Endothelial cell of umbilical vein (primary cell): Measurements from ENCODE around the gene NDUFS4. TPM values are rescaled to one million over a fixed set of nuclear protein-coding genes. Genes with fewer than 3 reads are reported as not detected.

Source experiments
- BruUV-seq: library from RNA; stranded (reverse); fragments of 400-500 nt; replicated peaks from 2 replicates; lab custom pipeline; 2021; lab: Mats Ljungman, UMichigan
- CTCF ChIA-PET: fragments of 300-600, 350-600 bp; sonication (Branson Sonifier 250); formaldehyde crosslinking; loops from one replicate; lab custom pipeline; 2021; ENCODE audit warnings: antibody characterized with exemption, inconsistent platforms; lab: Charles Lee
- POLR2A ChIA-PET: fragments of 300-600, 350-600 bp; sonication (Branson Sonifier 250); formaldehyde crosslinking; loops from one replicate; lab custom pipeline; 2021; ENCODE audit warnings: antibody characterized with exemption, inconsistent platforms; lab: Charles Lee
- DNase-seq: peaks from one replicate; pipeline ENCODE4 v3.0.0-alpha.2; 2011; ENCODE audit warnings: low read depth, low spot score
- FAIRE-seq: peaks from 2 replicates; lab custom pipeline; 2011; peaks lifted over from hg19 to GRCh38; lab: Jason Lieb, UNC
- H2AFZ ChIP-seq: 2 replicates; pipeline ENCODE4 v1.6.0; 2012; ENCODE audit warnings: low read depth, low read length, control low read depth, inconsistent platforms
- H3K27ac ChIP-seq: 2 replicates; pipeline ENCODE4 v1.5.1; 2011; ENCODE audit warnings: low read depth, mild to moderate bottlenecking, control low read depth, low read length, moderate library complexity; ENCODE audit not compliant: insufficient read depth
- H3K27me3 ChIP-seq, 2 experiments: 2 replicates each; pipeline versions ENCODE4 v1.6.0 to v1.6.1; 2011; ENCODE audit warnings: low read length in 2 of 2, mixed read lengths in 1 of 2; ENCODE audit not compliant: control insufficient read depth in 2 of 2, insufficient read depth in 2 of 2
- H3K36me3 ChIP-seq, 2 experiments: 2 replicates in 1 of 2; 3 replicates in 1 of 2; pipeline ENCODE4 v1.5.1; 2011; ENCODE audit warnings: low read length in 2 of 2, mild to moderate bottlenecking in 1 of 2, moderate library complexity in 1 of 2; ENCODE audit not compliant: control insufficient read depth in 2 of 2, insufficient read depth in 2 of 2; ENCODE audit errors: extremely low read depth in 1 of 2
- H3K4me1 ChIP-seq: 3 replicates; pipeline ENCODE4 v1.5.1; 2011; ENCODE audit warnings: mild to moderate bottlenecking, low read length; ENCODE audit not compliant: control insufficient read depth, insufficient read depth; ENCODE audit errors: extremely low read depth
- H3K4me2 ChIP-seq: 2 replicates; pipeline ENCODE4 v1.6.1; 2011; ENCODE audit warnings: low read length, control low read depth, mixed read lengths; ENCODE audit not compliant: insufficient read depth
- H3K4me3 ChIP-seq, 3 experiments: fragments of 200-600 bp in 1 of 3; sonication (generic), shearing (Covaris generic) in 1 of 3; replicated peaks in 1 of 3; 2 replicates each; pipeline ENCODE4 v1.5.1; 2011 to 2016; ENCODE audit warnings: control low read depth in 3 of 3, low read length in 3 of 3, mild to moderate bottlenecking in 2 of 3, inconsistent platforms in 1 of 3, low read depth in 1 of 3, moderate library complexity in 1 of 3; ENCODE audit not compliant: insufficient read depth in 1 of 3
- H3K79me2 ChIP-seq: 2 replicates; pipeline ENCODE4 v1.6.0; 2012; ENCODE audit warnings: low read length, inconsistent platforms; ENCODE audit not compliant: control insufficient read depth, insufficient read depth
- H3K9ac ChIP-seq: replicated peaks from 2 replicates; pipeline ENCODE3; 2011; ENCODE audit warnings: low read length, control low read depth; ENCODE audit not compliant: insufficient read depth; ENCODE audit errors: extremely low read depth
- H3K9me1 ChIP-seq: replicated peaks from 3 replicates; pipeline ENCODE4 v1.6.0; 2011; ENCODE audit warnings: mild to moderate bottlenecking, low read length; ENCODE audit not compliant: control insufficient read depth, insufficient read depth; ENCODE audit errors: extremely low read depth
- H3K9me3 ChIP-seq: replicated peaks from 2 replicates; pipeline ENCODE4 v1.5.1; 2012; ENCODE audit warnings: low read length, inconsistent platforms; ENCODE audit not compliant: control insufficient read depth, insufficient read depth
- H4K20me1 ChIP-seq: replicated peaks from 2 replicates; pipeline ENCODE3; 2011; ENCODE audit warnings: mild to moderate bottlenecking, low read length; ENCODE audit not compliant: control insufficient read depth, insufficient read depth; ENCODE audit errors: extremely low read depth
- EZH2 ChIP-seq: IDR thresholded peaks from 2 replicates; pipeline ENCODE4 v1.6.1; 2012; ENCODE audit warnings: borderline replicate concordance, low read depth, mild to moderate bottlenecking, moderate library complexity, low read length, inconsistent platforms; ENCODE audit not compliant: severe bottlenecking
- FOS ChIP-seq: IDR thresholded peaks from 2 replicates; pipeline ENCODE4 v1.6.1; 2011; ENCODE audit warnings: mild to moderate bottlenecking, low read length, moderate library complexity, borderline replicate concordance; ENCODE audit not compliant: insufficient read depth
- GATA2 ChIP-seq: IDR thresholded peaks from 2 replicates; pipeline ENCODE4 v1.7.0; 2011; ENCODE audit warnings: low read depth, mild to moderate bottlenecking, moderate library complexity, mixed read lengths, low read length; ENCODE audit not compliant: insufficient read length, insufficient read depth
- JUN ChIP-seq: IDR thresholded peaks from 2 replicates; pipeline ENCODE4 v1.6.1; 2011; ENCODE audit warnings: borderline replicate concordance, low read depth; ENCODE audit not compliant: insufficient read length, insufficient read depth
- MAX ChIP-seq: IDR thresholded peaks from 2 replicates; pipeline ENCODE4 v1.6.1; 2011; ENCODE audit not compliant: insufficient read depth, insufficient read length
- MYC ChIP-seq: IDR thresholded peaks from one replicate; pipeline ENCODE4 v1.6.1; 2011; ENCODE audit warnings: mild to moderate bottlenecking, low read depth, low read length
- POLR2A ChIP-seq: IDR thresholded peaks from 2 replicates; pipeline ENCODE4 v1.6.1; 2012; ENCODE audit warnings: low read depth, mild to moderate bottlenecking, control low read depth, low read length
- POLR2AphosphoS5 ChIP-seq: IDR thresholded peaks from 2 replicates; pipeline ENCODE4 v1.6.1; 2012; ENCODE audit warnings: low read depth, mild to moderate bottlenecking, control low read depth, low read length, moderate library complexity; ENCODE audit not compliant: insufficient read depth
- dilution Hi-C: fragments of 300-500 bp; cut with MboI; formaldehyde crosslinking; loops from one replicate; pipeline ENCODE4 v1.15.0; 2019; ENCODE audit warnings: low sequenced_read_pairs; ENCODE audit not compliant: extremely low pct_ligation_motif_present
- intact Hi-C: fragments of 100-400 bp; cut with micrococcal nuclease; formaldehyde crosslinking; loops from one replicate; pipeline ENCODE4 v1.10.0; 2022
- polyA plus RNA-seq, 4 experiments: library from polyadenylated mRNA; depleted of rRNA in 3 of 4; stranded (reverse) in 3 of 4; unstranded in 1 of 4; fragments of >200 nt; gene quantifications; 2 replicates each; pipeline versions ENCODE4 v1.2.1 to v1.2.3, GENCODE V29; 2011 to 2012; ENCODE audit warnings: missing spikeins in 1 of 4
- total RNA-seq: library from RNA; stranded (reverse); gene quantifications from 2 replicates; pipeline ENCODE4 v1.2.3, GENCODE V29; 2021
- TF ChIP-seq, protein P1 (sequence below), 2 donors: IDR thresholded peaks; 1 replicate in 1 of 2; 2 replicates in 1 of 2; pipeline ENCODE4 v1.5.1; 2011; ENCODE audit warnings: low read length in 2 of 2, mild to moderate bottlenecking in 2 of 2, moderate library complexity in 2 of 2, control low read depth in 1 of 2, inconsistent platforms in 1 of 2, low read depth in 1 of 2; ENCODE audit not compliant: insufficient read depth in 1 of 2; ENCODE audit errors: extremely low read depth in 1 of 2

Gene NDUFS4
- total and polyA plus RNA-seq, 2 donors (not counting 3 experiments of a cell fraction or from before 2014, with no cell fraction given), result 70.4 to 76.2 TPM

- H3K27me3 ChIP-seq, result no peaks in the 10 kb centered on the region
- ChIA-PET CTCF (no interaction called here), POLR2A (no interaction called here)
- H3K9me1 ChIP-seq, result no peaks in the 10 kb centered on the region
- BruUV-seq, result no TSS peak
- H3K36me3 ChIP-seq, result no peaks in the 10 kb centered on the region
- no peak overlapping the region for H3K9ac ChIP-seq
- H3K79me2 ChIP-seq, result no peaks in the 10 kb centered on the region
- DNase-seq (no peak), FAIRE-seq (no peak)
- H4K20me1 ChIP-seq, result no peaks in the 10 kb centered on the region
- peaks cover 2% of the 10 kb centered on the region for H3K9me3 ChIP-seq
- intact Hi-C loops, result no loop called here
- no peak overlapping the region for H3K4me2 ChIP-seq
- no peak overlapping the region for H2AFZ ChIP-seq
- no peak overlapping the region for H3K4me3 ChIP-seq
- TF ChIP-seq MYC, result no peak
- no peak for TF ChIP-seq EZH2
- TF ChIP-seq GATA2, result no peak
- no peak for TF ChIP-seq JUN
- no peak for TF ChIP-seq FOS
- TF ChIP-seq POLR2AphosphoS5, result no peak
- no peak for TF ChIP-seq POLR2A
- TF ChIP-seq, protein P1, sequence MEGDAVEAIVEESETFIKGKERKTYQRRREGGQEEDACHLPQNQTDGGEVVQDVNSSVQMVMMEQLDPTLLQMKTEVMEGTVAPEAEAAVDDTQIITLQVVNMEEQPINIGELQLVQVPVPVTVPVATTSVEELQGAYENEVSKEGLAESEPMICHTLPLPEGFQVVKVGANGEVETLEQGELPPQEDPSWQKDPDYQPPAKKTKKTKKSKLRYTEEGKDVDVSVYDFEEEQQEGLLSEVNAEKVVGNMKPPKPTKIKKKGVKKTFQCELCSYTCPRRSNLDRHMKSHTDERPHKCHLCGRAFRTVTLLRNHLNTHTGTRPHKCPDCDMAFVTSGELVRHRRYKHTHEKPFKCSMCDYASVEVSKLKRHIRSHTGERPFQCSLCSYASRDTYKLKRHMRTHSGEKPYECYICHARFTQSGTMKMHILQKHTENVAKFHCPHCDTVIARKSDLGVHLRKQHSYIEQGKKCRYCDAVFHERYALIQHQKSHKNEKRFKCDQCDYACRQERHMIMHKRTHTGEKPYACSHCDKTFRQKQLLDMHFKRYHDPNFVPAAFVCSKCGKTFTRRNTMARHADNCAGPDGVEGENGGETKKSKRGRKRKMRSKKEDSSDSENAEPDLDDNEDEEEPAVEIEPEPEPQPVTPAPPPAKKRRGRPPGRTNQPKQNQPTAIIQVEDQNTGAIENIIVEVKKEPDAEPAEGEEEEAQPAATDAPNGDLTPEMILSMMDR (IDR thresholded peaks at IDR 0.05; ENCODE audit: extremely low read depth in 1 of 2, insufficient read depth in 1 of 2, low read depth in 1 of 2, low read length in 2 of 2), result no peak
- TF ChIP-seq MAX, result no peak
- dilution Hi-C loops, result no loop called here
- no peaks in the 10 kb centered on the region for H3K4me1 ChIP-seq
- H3K27ac ChIP-seq, result no peak overlapping the region
Observed at GRCh38 chr5:53691014-53691413, 130.6 kb downstream of the NDUFS4 start.
